ENCODE results near the gene DLX3.

The DLX3 gene

GRCh38 chr17:49971848-49972485 is 23.1 kb downstream of the DLX3 start:
- no peak for DNase-seq

GRCh38 chr17:49971199-49971847 is 23.7 kb downstream of the DLX3 start:
- no peak for DNase-seq

GRCh38 chr17:49970498-49970897 is 24.5 kb downstream of the DLX3 start:
- DNase-seq, result no peak

GRCh38 chr17:49969795-49970389 is 25.1 kb downstream of the DLX3 start:
- DNase-seq, result no peak

- peak in 1 of 2 donors; percentile 24 for DNase-seq
Observed at GRCh38 chr17:49969134-49969759, 25.8 kb downstream of the DLX3 start, which contains the start of gene DLX4. TSS of gene DLX4 (plus strand) at chr17:49969190. CDS start at chr17:49969469, 279 bp downstream.

GRCh38 chr17:49968405-49969133 is 26.5 kb downstream of the DLX3 start:
- peak; percentile 62 to 69 for DNase-seq

GRCh38 chr17:49967621-49968404 is 27.2 kb downstream of the DLX3 start:
- DNase-seq, result no peak

GRCh38 chr17:49967205-49967604 is 27.8 kb downstream of the DLX3 start:
- DNase-seq, result no peak

GRCh38 chr17:49966767-49967166 is 28.3 kb downstream of the DLX3 start:
- DNase-seq, result no peak

GRCh38 chr17:49965524-49965909 is 29.5 kb downstream of the DLX3 start:
- no peak for DNase-seq

- peak in 1 of 2 donors; percentile 49 for DNase-seq
Observed at GRCh38 chr17:49964769-49965523, 30.1 kb downstream of the DLX3 start.

GRCh38 chr17:49964303-49964768 is 30.7 kb downstream of the DLX3 start:
- no peak for DNase-seq

GRCh38 chr17:49963626-49964302 is 31.3 kb downstream of the DLX3 start:
- DNase-seq, result no peak

GRCh38 chr17:49963309-49963625 is 31.8 kb downstream of the DLX3 start:
- DNase-seq, result no peak

GRCh38 chr17:49962599-49963308 is 32.3 kb downstream of the DLX3 start:
- no peak for DNase-seq

GRCh38 chr17:49959183-49959935 is 35.7 kb downstream of the DLX3 start:
- no peak for DNase-seq

- no peak for DNase-seq
Observed at GRCh38 chr17:49958723-49959122, 36.3 kb downstream of the DLX3 start.

- DNase-seq, result no peak
Observed at GRCh38 chr17:49957350-49957749, 37.7 kb downstream of the DLX3 start.

GRCh38 chr17:49956780-49957179 is 38.2 kb downstream of the DLX3 start:
- DNase-seq, result no peak

All from CD4-positive, alpha-beta T cell treated with Interferon alpha-2 for 1 hour (primary cell).